K562 (cell line): ENCODE data around the gene ARHGAP28. TPM values are rescaled to one million over a fixed set of nuclear protein-coding genes. Genes with fewer than 3 reads are reported as not detected.

Experiments
- ADNP ChIP-seq: fragments of 200-800 bp; sonication (Bioruptor generic); IDR thresholded peaks from 2 replicates; pipeline ENCODE4 v1.6.1; 2016; ENCODE audit warnings: missing genetic modification characterization, missing compliant biosample characterization
- BRD9 ChIP-seq: fragments of 450-650 bp; IDR thresholded peaks from 2 replicates; pipeline ENCODE4 v1.6.1; 2018; ENCODE audit warnings: low read depth; ENCODE audit not compliant: partially characterized antibody
- CEBPZ ChIP-seq: fragments of 150-350 bp; IDR thresholded peaks from 2 replicates; pipeline ENCODE4 v1.6.1; 2014; ENCODE audit warnings: low read depth, mild to moderate bottlenecking, low read length, borderline replicate concordance
- GATAD2A ChIP-seq: fragments of 450-650 bp; IDR thresholded peaks from 2 replicates; pipeline ENCODE4 v1.6.1; 2017
- HMGN3 ChIP-seq: IDR thresholded peaks from 2 replicates; pipeline ENCODE4 v1.6.1; 2011; ENCODE audit warnings: borderline replicate concordance, low read depth, mild to moderate bottlenecking, mixed read lengths, low read length; ENCODE audit not compliant: insufficient read length; ENCODE audit errors: extremely low read depth
- HNRNPK ChIP-seq: fragments of 200-400 bp; formaldehyde crosslinking; IDR thresholded peaks from one replicate; pipeline ENCODE4 v1.6.1; 2018; ENCODE audit warnings: mild to moderate bottlenecking, low read depth, low read length; ENCODE audit not compliant: poor library complexity, severe bottlenecking
- HSF4 ChIP-seq: fragments of 250-450 bp; sonication (Bioruptor Pico); IDR thresholded peaks from 2 replicates; pipeline ENCODE4 v2.1.2; 2022; ENCODE audit warnings: mild to moderate bottlenecking, moderate library complexity, borderline replicate concordance
- MAZ ChIP-seq, 2 experiments: fragments of 450-650 bp in 1 of 2; sonication (generic) in 1 of 2; formaldehyde crosslinking; IDR thresholded peaks in 1 of 2; conservative IDR thresholded peaks in 1 of 2; 2 replicates each; pipeline versions ENCODE4 v1.4.0 to v1.5.0; 2020; ENCODE audit warnings: mild to moderate bottlenecking in 1 of 2, missing genetic modification reagents in 1 of 2
- MCM3 ChIP-seq: fragments of 450-650 bp; IDR thresholded peaks from 2 replicates; pipeline ENCODE4 v1.6.1; 2016
- NEUROD1 ChIP-seq: fragments of 150-350 bp; IDR thresholded peaks from 2 replicates; pipeline ENCODE4 v1.6.1; 2014; ENCODE audit warnings: borderline replicate concordance, low read length, low read depth; ENCODE audit not compliant: partially characterized antibody
- PHF21A ChIP-seq: fragments of 450-650 bp; IDR thresholded peaks from 2 replicates; pipeline ENCODE4 v1.6.1; 2017; ENCODE audit warnings: low read depth, borderline replicate concordance
- PHF8 ChIP-seq: fragments of 200-600 bp; sonication (generic); IDR thresholded peaks from 2 replicates; pipeline ENCODE4 v1.6.1; 2012; ENCODE audit warnings: mixed run types, mild to moderate bottlenecking, inconsistent platforms, low read length, moderate library complexity, borderline replicate concordance
- UBTF ChIP-seq, 2 experiments: IDR thresholded peaks; 2 replicates each; pipeline ENCODE4 v1.6.1; 2012; ENCODE audit warnings: improper control_type of control experiment in 2 of 2, low read depth in 2 of 2, low read length in 2 of 2, borderline replicate concordance in 1 of 2
- VEZF1 ChIP-seq: fragments of 200-800 bp; sonication (Bioruptor generic); IDR thresholded peaks from 2 replicates; pipeline ENCODE4 v1.6.1; 2017; ENCODE audit warnings: missing genetic modification characterization, missing compliant biosample characterization
- ZNF512 ChIP-seq: IDR thresholded peaks from 2 replicates; pipeline ENCODE4 v1.6.1; 2016; ENCODE audit warnings: missing genetic modification characterization, missing compliant biosample characterization
- ZNF589 ChIP-seq: fragments of 200-800 bp; sonication (Bioruptor generic); IDR thresholded peaks from 2 replicates; pipeline ENCODE4 v1.6.1; 2016; ENCODE audit warnings: low read depth, missing genetic modification characterization, missing compliant biosample characterization
- ZNF778 ChIP-seq: fragments of 450-650 bp; formaldehyde crosslinking; IDR thresholded peaks from 2 replicates; pipeline ENCODE4 v1.4.0; 2020; ENCODE audit warnings: mild to moderate bottlenecking, moderate library complexity
- polyA plus RNA-seq, 8 experiments: library from polyadenylated mRNA; depleted of rRNA in 4 of 8; stranded (reverse) in 5 of 8; unstranded in 3 of 8; fragments of >200 nt; fragmentation: Nextera tagmentation in 2 of 8; fragmentation: Illumina TruSeq in 1 of 8; extraction: Ambion mirVana in 2 of 8; extraction: Trizol in 1 of 8; gene quantifications; 2 replicates each; pipeline versions ENCODE4 v1.2.1 to v1.2.3, GENCODE V29; 2011 to 2014; ENCODE audit warnings: inconsistent platforms in 1 of 8, missing spikeins in 1 of 8
- total RNA-seq, 7 experiments: library from RNA; depleted of rRNA in 6 of 7; stranded (reverse); fragments of >200 nt in 6 of 7; fragmentation: Illumina TruSeq in 2 of 7; extraction: Trizol in 2 of 7; gene quantifications; 2 replicates each; pipeline versions ENCODE4 v1.2.1 to v1.2.3, GENCODE V29; 2011 to 2021; ENCODE audit warnings: low replicate concordance in 1 of 7

Gene ARHGAP28
- total and polyA plus RNA-seq, 9 of the 15 experiments (the other 6 are each of a cell fraction or from before 2014, with no cell fraction given): 0.93 to 5.9 (median 5.0) TPM

- TF ChIP-seq UBTF (IDR thresholded peaks at IDR 0.05; ENCODE audit: borderline replicate concordance in 1 of 2, low read depth in 2 of 2, low read length in 2 of 2): peak; percentile 51 to 79; a peak in 2 of 4 replicates
- no peak for TF ChIP-seq CEBPZ
- TF ChIP-seq GATAD2A: no peak
- TF ChIP-seq BRD9: no peak
- TF ChIP-seq HNRNPK: peak; percentile 79
- peak; percentile 57; the same call in 1 of the 2 replicates for TF ChIP-seq PHF8
- TF ChIP-seq HMGN3: peak; percentile 95
- no peak for TF ChIP-seq ZNF778 (CRISPR knock-in tag)
- no peak for TF ChIP-seq PHF21A
- TF ChIP-seq NEUROD1: no peak
- no peak for TF ChIP-seq ZNF512 (tag)
- peak; percentile 59; the same call in 1 of the 2 replicates for TF ChIP-seq ZNF589
- TF ChIP-seq MCM3: no peak
- peak; percentile 86 for TF ChIP-seq VEZF1
- TF ChIP-seq ADNP: 0 out of 2 replicates have a peak, but pooled peaks have one; percentile 21
- peak in 1 of 2 experiments; percentile 90; a peak in 3 of 4 replicates for TF ChIP-seq MAZ (CRISPR knock-in tag; conservative IDR thresholded peaks at IDR 0.05 in 1 of 2, IDR thresholded peaks at IDR 0.05 in 1 of 2)
- no peak for TF ChIP-seq HSF4
Measured at GRCh38 chr18:6729247-6730091, at the start of gene ARHGAP28 (continued).
